GM08714 (cell line): ENCODE data around the gene PSAT1.

Experiments used
- H3K4me3 ChIP-seq: fragments of 200-500 bp; sonication (Bioruptor generic); 2 replicates; pipeline ENCODE4 v1.5.1; 2014; ENCODE audit warnings: mild to moderate bottlenecking, low read length, inconsistent platforms
- ZNF274 ChIP-seq: IDR thresholded peaks from 2 replicates; pipeline ENCODE4 v1.6.1; 2012; ENCODE audit warnings: mild to moderate bottlenecking, low read depth, low read length

Gene PSAT1

DNA sequence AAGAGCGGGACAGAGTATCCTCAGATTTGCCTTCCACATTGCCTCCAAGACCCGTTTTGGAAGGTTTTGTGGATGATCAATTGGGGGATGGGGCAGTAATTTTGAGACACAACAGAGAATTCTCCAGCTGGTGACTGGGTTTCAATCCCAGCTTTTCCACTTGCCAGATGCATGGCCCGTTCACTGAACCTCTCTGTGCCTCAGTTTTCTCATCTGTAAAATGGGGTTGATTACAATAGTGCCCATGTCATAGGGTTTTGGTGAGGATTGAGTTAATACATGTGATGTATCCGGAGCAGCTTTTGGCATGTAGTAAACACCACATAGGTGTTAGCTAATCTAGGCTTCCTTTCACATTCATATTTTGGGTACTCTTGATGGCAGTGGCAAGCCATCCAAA is 59.7 kb downstream of the PSAT1 start:
- no peak for TF ChIP-seq ZNF274
- no peak overlapping the region for H3K4me3 ChIP-seq

- no peak for TF ChIP-seq ZNF274
- no peak overlapping the region for H3K4me3 ChIP-seq
These were observed 60.4 kb downstream of the PSAT1 start for GRCh38 chr9:78357165-78357873.

DNA sequence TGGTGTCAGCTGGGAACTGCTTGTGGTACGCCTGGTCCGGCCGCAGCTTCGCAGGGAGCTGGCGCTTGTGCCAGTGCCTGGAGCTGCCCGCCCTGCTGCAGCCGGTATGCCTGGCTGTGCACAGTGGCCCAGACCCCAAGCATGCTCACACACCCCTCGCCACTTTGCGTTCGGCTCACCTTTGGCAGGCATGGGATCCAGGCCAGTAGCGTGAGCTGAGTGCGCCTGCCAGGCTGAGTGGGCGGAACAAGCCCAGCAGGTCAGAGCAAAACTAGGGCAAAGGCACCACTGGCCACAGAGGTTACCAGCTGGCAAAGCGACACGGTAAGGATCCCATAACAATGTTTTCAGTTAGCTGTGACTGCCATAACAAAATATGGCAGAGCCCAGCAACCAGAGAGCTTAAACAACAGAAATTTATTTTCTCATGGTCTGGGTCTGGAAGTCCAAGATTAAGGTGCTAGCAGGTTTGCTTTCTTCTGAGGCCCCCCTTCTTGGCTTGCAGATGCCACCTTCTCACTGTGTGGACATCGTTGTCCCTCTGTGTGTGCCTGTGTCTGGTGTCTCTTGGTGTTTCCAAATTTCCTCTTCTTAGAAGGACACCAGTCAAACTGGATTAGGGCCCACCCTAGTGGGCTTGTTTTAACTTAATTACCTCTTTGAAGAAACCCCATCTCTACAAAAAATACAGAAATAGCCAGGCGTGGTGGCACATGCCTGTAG is 61.6 kb downstream of the PSAT1 start:
- TF ChIP-seq ZNF274, result no peak
- no peak overlapping the region for H3K4me3 ChIP-seq

- no peak for TF ChIP-seq ZNF274
- no peak overlapping the region for H3K4me3 ChIP-seq
These were observed 66.3 kb downstream of the PSAT1 start for GRCh38 chr9:78363221-78363620.

DNA sequence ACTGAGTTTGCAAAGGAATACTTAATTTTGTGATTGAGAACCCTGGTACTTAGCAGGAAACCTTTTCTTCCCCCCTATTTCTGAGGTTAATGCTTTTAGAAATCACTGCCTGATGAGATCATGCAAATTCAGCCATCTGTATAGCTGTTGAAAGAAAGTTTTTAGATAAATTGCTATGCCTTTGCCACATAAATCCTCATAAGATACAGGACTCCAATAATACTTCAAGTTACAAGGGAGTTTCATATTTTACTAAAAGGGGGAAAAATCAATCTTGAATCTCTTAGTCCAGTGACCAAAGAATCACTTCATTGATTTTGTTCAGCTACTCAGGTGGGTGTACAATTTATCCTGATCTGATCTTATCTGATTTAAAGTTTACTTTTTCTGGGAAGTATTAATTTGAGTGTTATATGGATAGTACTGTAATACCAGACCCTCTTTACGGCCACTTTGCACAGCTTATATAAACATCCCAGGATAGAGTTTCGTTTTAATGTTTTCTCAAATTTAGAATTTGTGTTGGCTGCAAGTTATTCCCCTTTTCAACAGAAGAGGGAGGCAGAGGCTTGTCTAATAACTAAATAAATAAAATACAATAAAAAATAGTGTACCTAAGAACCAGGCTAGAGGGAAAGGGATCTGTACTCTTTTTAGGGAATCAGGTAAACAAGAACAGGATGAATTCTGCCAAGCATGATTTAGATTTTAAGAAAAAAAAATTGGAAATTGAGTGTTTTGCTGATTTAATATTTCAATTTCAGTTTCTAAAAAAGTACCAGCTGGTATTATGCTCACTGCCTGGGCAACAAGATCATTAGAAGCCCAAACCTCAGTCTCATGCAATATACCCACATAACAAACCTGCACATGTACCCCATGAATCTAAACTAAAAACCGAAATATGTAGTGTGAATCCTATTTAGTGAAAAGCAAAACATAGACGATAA is 69.1 kb downstream of the PSAT1 start:
- TF ChIP-seq ZNF274, result no peak
- no peak overlapping the region for H3K4me3 ChIP-seq

- no peak for TF ChIP-seq ZNF274
- no peak overlapping the region for H3K4me3 ChIP-seq
These were observed 69.9 kb downstream of the PSAT1 start for GRCh38 chr9:78366827-78367226.

- TF ChIP-seq ZNF274, result no peak
- H3K4me3 ChIP-seq, result no peak overlapping the region
These were observed 71.3 kb downstream of the PSAT1 start for GRCh38 chr9:78368236-78368635.

DNA sequence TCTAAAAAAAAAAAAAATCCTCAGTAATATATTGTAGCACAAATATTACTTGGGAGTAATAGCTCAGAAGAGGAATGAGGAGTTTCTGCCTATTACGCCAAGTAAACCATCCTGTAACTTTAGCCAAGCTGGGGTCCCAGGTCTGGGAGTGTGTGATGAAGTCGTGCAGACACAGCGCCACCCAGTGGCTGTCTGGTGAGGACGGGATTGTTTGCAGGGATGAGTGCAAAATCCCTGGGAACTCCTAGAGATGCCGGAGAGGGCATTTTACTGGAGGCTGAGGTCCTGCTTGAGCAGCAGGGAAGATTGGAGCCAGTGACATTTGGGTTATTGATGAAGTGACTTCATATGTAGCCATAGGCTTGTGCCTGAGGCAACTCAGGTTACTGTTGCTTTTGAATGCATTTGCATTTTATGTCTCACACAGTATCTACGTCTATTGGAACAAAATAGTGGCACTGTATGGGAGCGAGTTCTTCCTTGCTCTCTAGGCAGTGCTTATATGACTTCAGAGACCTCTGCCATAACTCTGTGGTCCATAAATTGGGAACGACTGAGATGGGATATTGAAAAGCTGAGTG is 72.8 kb downstream of the PSAT1 start:
- H3K4me3 ChIP-seq, result no peak overlapping the region
- no peak for TF ChIP-seq ZNF274

GRCh38 chr9:78370991-78371390 is 74.1 kb downstream of the PSAT1 start:
- TF ChIP-seq ZNF274, result no peak
- no peak overlapping the region for H3K4me3 ChIP-seq

DNA sequence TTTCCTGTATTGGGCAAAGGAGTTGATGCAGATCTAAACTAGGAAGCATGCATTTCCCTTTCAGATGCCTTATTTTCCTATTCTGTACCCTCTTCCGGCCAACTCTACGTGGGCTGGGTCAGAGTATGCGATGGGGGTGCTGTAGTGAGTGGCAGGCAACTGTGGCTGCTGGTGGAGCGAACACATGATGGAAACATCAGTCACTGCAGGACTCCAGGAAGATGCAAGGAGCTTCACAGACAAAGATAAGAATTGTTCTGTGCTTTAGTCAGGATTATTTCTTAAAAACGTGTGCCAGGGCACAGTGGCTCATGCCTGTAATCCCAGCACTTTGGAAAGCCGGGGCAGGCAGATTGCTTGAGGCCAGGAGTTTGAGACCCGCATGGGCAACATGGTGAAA is 75.1 kb downstream of the PSAT1 start:
- no peak for TF ChIP-seq ZNF274
- no peak overlapping the region for H3K4me3 ChIP-seq
